Osteoblast (primary cell): ENCODE data around the gene CYP27B1. TPM values are rescaled to one million over a fixed set of nuclear protein-coding genes. Genes with fewer than 3 reads are reported as not detected.

Source experiments
- DNase-seq: peaks from one replicate; pipeline ENCODE4 v3.0.0; 2011; ENCODE audit warnings: low spot score, mixed read lengths; ENCODE audit not compliant: insufficient read length; ENCODE audit errors: missing footprints
- H2AFZ ChIP-seq: 2 replicates; pipeline ENCODE4 v1.6.0; 2011; ENCODE audit warnings: mild to moderate bottlenecking, low read length
- H3K27ac ChIP-seq: 2 replicates; pipeline ENCODE4 v1.5.1; 2011; ENCODE audit warnings: mild to moderate bottlenecking, low read depth, low read length, moderate library complexity
- H3K27me3 ChIP-seq: 2 replicates; pipeline ENCODE4 v1.6.0; 2012; ENCODE audit warnings: mild to moderate bottlenecking, control low read depth, inconsistent platforms, low read length, moderate library complexity; ENCODE audit not compliant: insufficient read depth
- H3K36me3 ChIP-seq: 2 replicates; pipeline ENCODE4 v1.5.1; 2011; ENCODE audit warnings: mild to moderate bottlenecking, low read length, control low read depth, moderate library complexity; ENCODE audit not compliant: insufficient read depth
- H3K4me1 ChIP-seq: 2 replicates; pipeline ENCODE4 v1.5.1; 2011; ENCODE audit warnings: mild to moderate bottlenecking, low read length, control low read depth, moderate library complexity; ENCODE audit not compliant: insufficient read depth
- H3K4me2 ChIP-seq: 2 replicates; pipeline ENCODE4 v1.6.0; 2011; ENCODE audit warnings: mild to moderate bottlenecking, low read length; ENCODE audit not compliant: insufficient read depth
- H3K4me3 ChIP-seq: fragments of 200-600 bp; sonication (generic); 3 replicates; pipeline ENCODE4 v1.5.1; 2012; ENCODE audit warnings: mild to moderate bottlenecking, low read length, inconsistent platforms; ENCODE audit not compliant: insufficient read depth
- H3K79me2 ChIP-seq: 2 replicates; pipeline ENCODE4 v1.6.0; 2012; ENCODE audit warnings: mild to moderate bottlenecking, low read length, control low read depth, inconsistent platforms; ENCODE audit not compliant: insufficient read depth
- H3K9me3 ChIP-seq: 2 replicates; pipeline ENCODE4 v1.5.1; 2011; ENCODE audit warnings: low read depth, low read length, control low read depth
- H4K20me1 ChIP-seq: 2 replicates; pipeline ENCODE4 v1.6.0; 2012; ENCODE audit warnings: mild to moderate bottlenecking, low read length, control low read depth; ENCODE audit not compliant: insufficient read depth
- total RNA-seq: library from RNA; depleted of rRNA; stranded (reverse); fragments of >200 nt; gene quantifications from 2 replicates; pipeline ENCODE4 v1.2.3, GENCODE V29; 2012
- TF ChIP-seq, protein P1 (sequence below): IDR thresholded peaks from 2 replicates; pipeline ENCODE4 v1.5.1; 2011; ENCODE audit warnings: mild to moderate bottlenecking, low read depth, low read length, moderate library complexity; ENCODE audit errors: extremely low read depth

The CYP27B1 gene
- total RNA-seq, 1 donor, result 0.36 TPM

DNA sequence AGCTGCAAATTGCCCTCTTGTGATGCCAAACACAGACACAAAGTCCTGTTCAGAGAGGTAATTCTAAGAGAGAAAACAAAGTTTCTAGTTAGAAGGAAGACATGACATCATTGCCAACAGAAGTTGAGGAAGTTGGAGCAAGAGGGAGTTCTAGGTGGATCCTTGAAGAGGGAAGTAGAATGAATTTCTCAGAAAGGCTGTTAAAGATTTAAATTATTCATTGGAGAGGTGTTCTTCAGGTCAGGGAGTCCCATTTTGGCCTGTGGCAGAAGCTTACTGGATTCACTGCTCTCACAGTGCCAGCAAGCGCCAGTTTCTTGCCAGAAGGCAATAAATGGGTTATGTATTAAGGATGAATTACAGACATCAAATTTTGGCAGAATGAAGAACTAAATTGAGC lies 31.1 kb upstream of the CYP27B1 start:
- Histone ChIP-seq H3K36me3 (peaks cover 60% of the 10 kb centered on the region), H3K9me3 (no peaks in the 10 kb centered on the region)
- no peak for DNase-seq

DNA sequence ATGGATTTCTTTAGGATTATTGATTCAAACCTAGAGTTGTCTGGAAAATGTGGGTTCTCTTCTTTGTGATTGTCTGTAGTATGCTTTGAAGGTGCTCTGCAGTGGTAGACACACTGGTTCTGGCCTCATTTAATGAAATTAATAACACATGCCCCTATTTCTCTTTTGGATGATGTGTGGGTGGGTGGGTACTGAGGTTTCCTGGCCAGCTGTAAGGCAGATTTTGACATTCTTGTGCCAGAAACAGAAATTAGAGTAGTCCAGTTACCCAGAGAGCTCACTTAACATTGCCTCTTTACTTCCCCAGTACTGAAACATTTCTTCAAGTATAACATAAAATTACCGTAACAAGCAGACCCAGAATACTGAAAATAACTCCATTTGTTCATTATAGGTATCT lies 30.1 kb upstream of the CYP27B1 start:
- H4K20me1 ChIP-seq, result no peaks in the 10 kb centered on the region
- no peak overlapping the region for H3K27ac ChIP-seq
- H3K4me2 ChIP-seq, result no peak overlapping the region
- no peak overlapping the region for H3K4me3 ChIP-seq
- peaks cover 61% of the 10 kb centered on the region for H3K36me3 ChIP-seq
- DNase-seq, result no peak
- H3K4me1 ChIP-seq, result peaks cover 13% of the 10 kb centered on the region
- no peaks in the 10 kb centered on the region for H3K9me3 ChIP-seq
- H3K27me3 ChIP-seq, result no peaks in the 10 kb centered on the region
- peaks cover 12% of the 10 kb centered on the region for H3K79me2 ChIP-seq
- TF ChIP-seq, protein P1, sequence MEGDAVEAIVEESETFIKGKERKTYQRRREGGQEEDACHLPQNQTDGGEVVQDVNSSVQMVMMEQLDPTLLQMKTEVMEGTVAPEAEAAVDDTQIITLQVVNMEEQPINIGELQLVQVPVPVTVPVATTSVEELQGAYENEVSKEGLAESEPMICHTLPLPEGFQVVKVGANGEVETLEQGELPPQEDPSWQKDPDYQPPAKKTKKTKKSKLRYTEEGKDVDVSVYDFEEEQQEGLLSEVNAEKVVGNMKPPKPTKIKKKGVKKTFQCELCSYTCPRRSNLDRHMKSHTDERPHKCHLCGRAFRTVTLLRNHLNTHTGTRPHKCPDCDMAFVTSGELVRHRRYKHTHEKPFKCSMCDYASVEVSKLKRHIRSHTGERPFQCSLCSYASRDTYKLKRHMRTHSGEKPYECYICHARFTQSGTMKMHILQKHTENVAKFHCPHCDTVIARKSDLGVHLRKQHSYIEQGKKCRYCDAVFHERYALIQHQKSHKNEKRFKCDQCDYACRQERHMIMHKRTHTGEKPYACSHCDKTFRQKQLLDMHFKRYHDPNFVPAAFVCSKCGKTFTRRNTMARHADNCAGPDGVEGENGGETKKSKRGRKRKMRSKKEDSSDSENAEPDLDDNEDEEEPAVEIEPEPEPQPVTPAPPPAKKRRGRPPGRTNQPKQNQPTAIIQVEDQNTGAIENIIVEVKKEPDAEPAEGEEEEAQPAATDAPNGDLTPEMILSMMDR, result no peak
- H2AFZ ChIP-seq, result no peak overlapping the region

More for the DNA sequence above, 31.1 kb upstream of the CYP27B1 start:
- TF ChIP-seq, protein P1, result no peak
- Histone ChIP-seq H3K4me2 (no peak overlapping the region), H3K79me2 (peaks cover 12% of the 10 kb centered on the region), H3K27ac (no peak overlapping the region), H3K4me1 (peaks cover 13% of the 10 kb centered on the region), H3K4me3 (no peak overlapping the region), H4K20me1 (no peaks in the 10 kb centered on the region), H2AFZ (no peak overlapping the region), H3K27me3 (no peaks in the 10 kb centered on the region)

DNA sequence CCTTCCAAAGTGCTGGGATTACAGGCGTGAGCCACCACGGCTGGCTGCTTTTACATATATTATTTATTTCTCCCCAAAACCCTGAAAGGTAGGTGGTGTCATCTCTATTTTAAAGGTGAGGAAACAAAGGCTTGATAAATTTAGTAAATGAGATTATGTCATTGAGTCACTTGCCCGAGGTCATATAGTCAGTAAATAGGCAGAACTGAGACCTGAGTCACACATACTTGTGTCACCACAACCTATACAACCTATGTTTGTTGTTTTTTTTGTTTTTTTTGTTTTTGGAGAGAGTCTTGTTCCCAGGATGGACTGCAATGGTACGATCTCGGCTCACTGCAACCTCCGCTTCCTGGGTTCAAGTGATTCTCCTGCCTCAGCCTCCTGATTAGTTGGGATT lies 28.5 kb upstream of the CYP27B1 start:
- no peaks in the 10 kb centered on the region for H3K27me3 ChIP-seq
- H3K79me2 ChIP-seq, result peaks cover 12% of the 10 kb centered on the region
- no peak overlapping the region for H3K4me3 ChIP-seq
- TF ChIP-seq, protein P1, result no peak
- no peak overlapping the region for H2AFZ ChIP-seq
- DNase-seq, result no peak
- no peak overlapping the region for H3K4me2 ChIP-seq
- peaks cover 65% of the 10 kb centered on the region for H3K36me3 ChIP-seq
- H4K20me1 ChIP-seq, result no peaks in the 10 kb centered on the region
- H3K9me3 ChIP-seq, result no peaks in the 10 kb centered on the region
- peaks cover 13% of the 10 kb centered on the region for H3K4me1 ChIP-seq
- H3K27ac ChIP-seq, result peak overlapping the region; percentile 56

DNA sequence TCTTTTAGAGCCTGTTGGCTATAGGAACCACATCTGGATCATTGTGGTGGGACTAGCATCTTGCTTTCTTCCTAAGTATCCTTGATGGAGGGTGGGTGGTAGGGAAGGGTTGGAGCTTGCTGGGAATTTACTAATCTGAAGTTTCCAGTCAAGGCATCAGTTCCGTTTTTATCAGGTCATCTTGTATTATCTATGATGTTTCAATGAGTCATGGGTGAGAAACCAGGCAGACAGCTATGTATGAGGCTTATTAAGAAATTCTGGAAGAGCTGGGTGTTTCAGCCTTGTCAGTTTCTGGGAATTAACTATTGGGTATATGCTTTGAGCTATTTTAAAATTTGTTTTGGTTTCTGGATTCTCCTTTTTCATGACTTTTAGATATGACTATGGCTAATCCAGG lies 27.0 kb upstream of the CYP27B1 start:
- Histone ChIP-seq H3K27me3 (no peaks in the 10 kb centered on the region), H3K9me3 (no peaks in the 10 kb centered on the region), H3K27ac (peak overlapping the region; percentile 88), H3K4me2 (peak overlapping the region; percentile 62), H2AFZ (peak overlapping the region; percentile 10), H3K4me1 (peaks cover 13% of the 10 kb centered on the region), H3K4me3 (no peak overlapping the region), H4K20me1 (no peaks in the 10 kb centered on the region), H3K79me2 (peaks cover 12% of the 10 kb centered on the region), H3K36me3 (peaks cover 52% of the 10 kb centered on the region)
- TF ChIP-seq, protein P1, result no peak
- DNase-seq, result peak; percentile 93
